Activated CD4-positive, CD25-positive, alpha-beta regulatory T cell treated with anti-CD3 and anti-CD28 coated beads, Interleukin-2, amount 50 U/mL, for 24 hours (primary cell): Measurements from ENCODE around the gene DCHS1.

Source experiments
- ATAC-seq, 2 donors: fragments of 150-1000 bp; cut with Tn5 transposase; one replicate each; pipeline ENCODE4 v1.10.0; 2021; ENCODE audit warnings: mild to moderate bottlenecking in 1 of 2, moderate library complexity in 1 of 2

Gene DCHS1

DNA sequence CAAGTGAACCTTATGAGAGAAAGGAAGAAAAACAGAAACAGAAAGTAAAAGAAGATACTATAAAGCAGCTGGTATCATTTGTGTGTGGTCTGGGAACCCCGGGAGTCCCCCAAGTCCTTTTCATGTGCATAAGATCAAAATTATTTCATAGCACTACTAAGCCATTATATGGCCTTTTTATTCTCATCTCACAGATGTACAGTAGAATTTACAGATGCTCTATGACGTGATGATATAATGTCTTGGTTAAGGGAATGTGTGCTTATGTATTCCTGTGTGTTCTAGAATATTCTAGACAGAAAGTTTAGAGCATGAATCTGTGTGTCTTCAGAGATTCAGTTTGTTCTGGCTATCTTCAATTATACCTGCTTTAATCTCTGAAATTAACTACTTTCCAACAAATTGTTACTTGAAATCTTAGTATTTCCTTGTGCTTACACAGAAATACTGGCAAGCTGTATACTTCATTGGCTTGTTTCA, 27.8 kb downstream of the DCHS1 start:
- ATAC-seq, result peak; percentile 69 to 84

DNA sequence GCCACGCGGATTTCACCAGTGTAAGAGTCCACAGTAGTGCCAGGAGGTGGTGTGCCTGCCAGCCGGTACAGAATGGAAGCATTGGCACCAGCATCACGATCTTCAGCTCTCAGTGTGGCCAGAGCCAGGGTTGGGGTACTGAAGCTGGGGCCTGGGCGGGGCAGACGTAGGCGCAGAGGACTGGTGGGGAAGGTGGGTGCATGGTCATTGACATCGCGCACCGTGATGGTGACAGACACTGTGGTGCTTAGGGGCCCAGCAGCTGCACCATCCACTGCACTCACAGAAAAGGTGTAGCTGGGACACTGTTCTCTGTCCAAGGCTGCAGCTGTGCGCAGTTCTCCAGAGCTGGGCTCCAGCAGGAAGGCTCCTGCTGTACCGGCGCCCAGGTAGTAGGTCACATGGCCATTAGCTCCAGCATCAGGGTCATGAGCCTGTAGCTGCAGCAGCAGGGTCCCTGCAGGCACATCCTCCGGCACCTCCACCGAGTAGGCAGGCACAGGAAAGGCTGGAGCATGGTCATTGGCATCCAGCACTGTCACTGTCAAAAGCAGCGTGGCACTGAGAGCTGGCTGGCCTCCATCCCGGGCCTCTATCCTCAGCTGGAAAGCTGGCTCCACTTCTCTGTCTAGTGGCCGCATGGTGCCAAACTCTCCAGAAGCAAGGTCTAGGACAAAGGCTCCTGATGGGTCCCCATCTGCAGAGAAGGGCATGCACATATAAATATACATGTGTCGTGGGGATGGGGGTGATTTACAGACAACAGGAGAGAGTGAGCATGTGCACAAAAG, 28.4 kb downstream of the DCHS1 start:
- ATAC-seq, result peak in 1 of 2 donors; percentile 5

DNA sequence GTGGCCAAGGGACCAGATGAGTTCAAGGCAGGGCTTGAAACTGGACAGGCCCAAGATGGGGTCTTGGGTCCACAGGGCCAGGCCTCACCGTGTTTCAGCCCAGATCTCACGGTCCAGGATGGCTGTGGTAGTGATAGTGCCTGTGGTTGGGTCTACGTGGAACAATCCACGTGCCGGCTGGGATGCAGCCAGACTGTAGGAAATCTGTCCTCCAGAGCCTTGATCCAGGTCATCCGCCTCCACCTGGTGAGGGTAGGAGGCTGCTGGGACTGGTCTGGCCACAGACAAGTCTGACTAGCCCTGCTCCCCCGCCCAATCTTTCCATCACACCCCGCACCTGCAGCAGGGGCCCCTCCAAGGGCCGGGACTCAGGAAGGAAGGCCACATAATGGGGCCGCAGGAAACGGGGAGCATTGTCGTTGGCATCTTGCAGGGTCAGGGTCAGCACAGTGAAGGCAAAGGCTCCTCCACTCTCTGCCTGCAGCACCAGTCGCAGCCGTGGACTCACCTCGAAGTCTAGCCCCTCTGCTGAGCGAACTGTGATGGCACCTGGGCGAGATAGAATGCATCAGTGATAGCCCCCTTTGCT, 29.7 kb downstream of the DCHS1 start:
- ATAC-seq, result no peak

DNA sequence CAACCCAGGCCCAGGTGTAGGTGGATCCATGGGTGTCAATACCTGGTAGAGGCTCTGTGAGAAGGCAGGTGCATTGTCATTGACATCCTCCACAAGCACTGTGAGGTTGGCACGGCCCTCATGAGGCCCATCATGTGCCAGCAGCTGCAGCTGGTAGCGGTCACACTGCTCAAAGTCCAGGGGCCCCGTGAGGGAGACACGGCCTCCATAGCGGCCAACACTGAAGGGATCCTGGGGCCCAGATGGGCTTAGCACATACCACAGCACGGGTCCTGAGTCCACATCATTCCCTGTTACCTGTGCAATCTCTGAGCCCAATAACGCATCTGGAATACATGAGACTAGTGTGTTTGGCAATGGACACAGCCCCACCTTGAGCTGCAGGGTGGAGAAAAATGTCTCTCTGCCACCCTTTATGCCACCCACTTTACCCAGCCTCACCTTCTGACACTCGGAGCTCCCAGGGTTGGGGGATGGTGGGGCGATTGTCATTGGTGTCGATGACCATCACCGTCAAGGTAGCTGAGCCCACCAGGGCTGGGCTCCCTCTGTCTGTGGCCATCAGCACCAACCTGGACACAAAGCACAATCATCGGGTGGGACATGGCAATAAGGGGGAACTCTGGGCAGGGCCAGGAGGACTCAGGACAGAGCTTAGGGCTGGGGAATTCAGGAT, 30.3 kb downstream of the DCHS1 start:
- ATAC-seq, result no peak

DNA sequence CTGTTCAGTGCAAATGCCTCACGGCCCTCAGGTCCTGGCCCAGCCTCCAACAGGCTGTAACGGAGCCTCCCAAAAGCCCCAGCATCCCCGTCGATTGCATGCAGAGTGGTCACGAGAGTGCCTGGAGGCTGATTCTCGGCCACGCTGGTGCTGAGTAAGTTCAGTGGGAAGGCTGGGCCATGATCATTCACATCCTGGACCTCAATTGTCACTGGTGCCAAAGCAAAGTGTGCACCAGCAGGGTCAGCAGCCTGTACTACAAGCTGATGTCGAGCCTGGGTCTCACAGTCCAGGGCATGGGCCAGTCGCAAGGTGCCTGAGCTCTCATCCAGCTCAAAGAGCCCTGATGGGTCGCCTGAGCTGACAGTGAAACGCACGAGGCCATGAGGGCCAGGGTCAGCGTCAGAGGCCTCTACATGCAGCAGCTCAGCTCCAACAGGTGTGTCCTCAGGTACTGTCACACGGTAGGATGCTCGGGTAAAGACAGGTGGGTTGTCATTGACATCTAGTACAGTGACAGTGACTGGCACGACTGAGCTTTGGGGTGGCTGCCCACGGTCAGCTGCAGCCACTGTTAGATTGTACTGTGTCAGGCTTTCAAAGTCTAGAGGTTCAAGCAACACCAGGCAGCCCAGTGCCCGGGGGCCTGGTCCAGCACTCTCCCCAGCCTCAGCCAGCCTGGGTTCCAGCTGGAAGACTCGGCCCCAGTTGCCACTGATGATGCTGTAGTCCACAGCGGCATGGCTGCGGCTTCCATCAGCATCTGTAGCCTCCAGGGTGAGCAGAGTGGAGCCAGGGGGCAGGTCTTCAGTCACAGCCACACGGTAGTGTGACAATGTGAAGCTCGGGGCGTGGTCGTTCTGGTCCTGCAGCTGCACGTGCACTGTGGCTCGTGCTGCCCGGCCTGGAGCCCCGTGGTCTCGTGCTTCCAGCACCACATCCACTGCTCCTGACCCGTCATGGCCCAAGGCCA, 31.9 kb downstream of the DCHS1 start:
- no peak for ATAC-seq

DNA sequence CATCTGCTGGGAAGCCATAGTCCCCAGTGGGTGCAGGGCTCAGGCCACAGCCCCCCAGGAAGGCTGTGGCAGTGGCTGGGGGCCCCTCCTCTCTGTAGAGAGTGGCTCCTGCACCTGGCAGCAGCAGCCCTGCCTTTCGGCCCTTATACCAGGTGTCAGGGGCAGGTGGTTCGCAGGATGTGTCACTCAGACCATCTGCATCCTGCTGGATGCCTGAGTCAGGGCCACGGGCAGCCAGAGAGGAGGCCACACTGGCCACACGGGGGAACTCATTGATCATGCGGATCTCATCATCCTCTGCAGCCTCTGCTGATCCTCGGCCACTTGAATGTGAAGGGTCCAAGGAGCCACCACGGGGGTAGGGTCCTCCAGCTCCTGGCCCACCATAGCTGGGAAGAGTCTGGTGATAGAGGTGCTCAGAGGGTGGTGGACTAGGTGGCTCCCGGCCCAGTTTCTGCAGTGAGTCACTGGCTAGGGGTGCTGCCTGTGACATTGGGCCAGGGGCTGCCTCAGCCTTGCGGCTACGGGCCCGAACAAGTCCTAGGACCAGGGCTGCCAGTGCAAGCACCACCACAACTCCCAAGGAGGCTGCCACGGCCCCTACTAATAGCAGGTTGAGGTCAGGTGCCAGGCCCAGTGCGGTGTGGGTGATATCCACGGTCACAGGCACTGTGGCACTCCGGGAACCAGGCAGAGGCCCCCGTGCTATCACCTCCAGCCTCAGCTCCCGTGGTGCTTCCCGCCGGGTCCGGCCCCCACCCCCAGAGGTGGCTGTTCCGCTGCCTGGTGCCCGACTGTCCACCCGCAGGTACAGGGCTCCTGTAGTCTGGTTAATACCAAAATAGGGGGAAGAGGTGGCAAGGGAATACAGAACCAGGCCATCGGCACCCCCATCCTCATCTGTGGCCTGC, 33.1 kb downstream of the DCHS1 start:
- no peak for ATAC-seq

DNA sequence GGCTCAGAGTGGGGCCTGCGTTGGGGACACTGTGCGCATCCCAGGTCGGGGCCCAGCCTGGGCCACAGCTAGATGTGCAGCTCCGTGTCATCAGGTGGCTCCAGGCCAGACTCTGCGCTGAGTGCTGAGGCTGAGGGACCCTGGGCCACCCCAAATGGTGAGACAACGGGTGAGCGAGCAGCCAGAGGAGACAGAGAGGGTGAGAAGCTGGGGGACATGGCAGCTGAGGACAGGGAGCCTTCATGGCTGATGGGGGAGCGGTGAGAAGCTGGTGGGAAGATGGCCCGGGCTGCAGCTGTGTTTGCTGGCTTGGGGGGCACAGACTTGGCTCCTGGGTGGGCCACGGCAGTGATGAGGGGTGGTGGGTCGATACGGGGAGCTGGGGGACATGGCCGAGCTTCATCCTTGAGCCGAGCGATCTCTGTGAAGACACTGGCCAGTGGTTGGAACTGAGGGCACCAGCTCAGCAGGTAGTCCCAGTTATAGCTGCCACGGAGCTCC, 33.8 kb downstream of the DCHS1 start:
- ATAC-seq, result no peak

DNA sequence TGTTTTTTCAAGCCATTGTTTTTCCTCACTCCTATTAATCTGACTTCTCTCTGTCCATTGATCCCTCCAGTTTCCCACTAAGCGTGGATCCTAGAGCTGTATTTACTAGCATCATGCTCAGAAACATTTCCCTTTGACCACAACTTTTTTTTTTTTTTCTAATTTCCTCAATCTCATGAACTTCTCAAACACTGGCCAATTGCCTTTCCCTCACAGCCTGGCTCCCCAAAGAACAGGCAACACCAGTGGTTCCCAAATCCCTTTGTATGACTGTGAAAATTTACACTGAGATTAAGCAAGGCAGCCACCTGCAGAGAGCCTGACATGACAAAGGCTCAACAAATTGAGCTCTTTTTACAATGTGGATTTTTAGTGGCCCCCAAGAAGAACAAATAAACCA, 35.0 kb downstream of the DCHS1 start:
- ATAC-seq, result no peak

DNA sequence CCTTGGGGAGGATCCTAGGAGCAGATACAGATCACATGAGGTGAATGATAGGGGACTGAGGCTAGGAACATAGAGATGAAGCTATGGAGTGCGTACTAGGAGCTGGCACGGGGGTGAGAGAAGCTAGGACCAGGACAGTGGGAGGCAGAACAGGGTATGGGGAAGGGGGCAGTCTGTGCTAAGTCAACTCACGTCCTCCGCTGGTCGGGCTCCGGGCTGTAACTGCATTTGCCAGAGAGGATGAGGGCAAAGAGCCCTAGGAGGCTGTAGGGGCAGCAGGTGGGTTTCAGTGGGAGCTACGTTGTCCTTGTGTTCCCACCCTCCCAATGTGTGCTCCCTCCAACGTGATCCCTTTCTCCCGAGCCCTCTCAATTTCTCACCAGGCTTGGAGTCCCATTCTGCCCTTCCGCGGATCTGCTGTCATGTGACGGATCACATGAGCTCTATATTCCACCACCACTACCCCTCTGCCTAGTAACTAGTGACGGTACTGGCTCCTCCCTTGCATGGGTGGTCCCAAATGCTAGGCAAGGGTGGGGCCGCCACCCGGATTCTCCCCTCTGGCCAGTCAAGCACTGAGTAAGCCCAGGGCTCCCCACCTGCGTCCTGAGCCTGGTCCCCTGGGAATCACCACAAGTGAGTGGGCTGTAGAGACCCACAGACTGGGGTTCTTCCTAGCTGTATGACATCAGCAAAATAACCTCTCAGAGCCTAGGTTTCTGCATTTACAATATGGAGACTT, 36.4 kb downstream of the DCHS1 start, which contains the start of gene TPP1:
TSS of gene TPP1 (minus strand) at position 419 of the 742 bp plus-strand sequence. CDS start at position 397, 22 bp downstream.
- ATAC-seq, result peak; percentile 94

DNA sequence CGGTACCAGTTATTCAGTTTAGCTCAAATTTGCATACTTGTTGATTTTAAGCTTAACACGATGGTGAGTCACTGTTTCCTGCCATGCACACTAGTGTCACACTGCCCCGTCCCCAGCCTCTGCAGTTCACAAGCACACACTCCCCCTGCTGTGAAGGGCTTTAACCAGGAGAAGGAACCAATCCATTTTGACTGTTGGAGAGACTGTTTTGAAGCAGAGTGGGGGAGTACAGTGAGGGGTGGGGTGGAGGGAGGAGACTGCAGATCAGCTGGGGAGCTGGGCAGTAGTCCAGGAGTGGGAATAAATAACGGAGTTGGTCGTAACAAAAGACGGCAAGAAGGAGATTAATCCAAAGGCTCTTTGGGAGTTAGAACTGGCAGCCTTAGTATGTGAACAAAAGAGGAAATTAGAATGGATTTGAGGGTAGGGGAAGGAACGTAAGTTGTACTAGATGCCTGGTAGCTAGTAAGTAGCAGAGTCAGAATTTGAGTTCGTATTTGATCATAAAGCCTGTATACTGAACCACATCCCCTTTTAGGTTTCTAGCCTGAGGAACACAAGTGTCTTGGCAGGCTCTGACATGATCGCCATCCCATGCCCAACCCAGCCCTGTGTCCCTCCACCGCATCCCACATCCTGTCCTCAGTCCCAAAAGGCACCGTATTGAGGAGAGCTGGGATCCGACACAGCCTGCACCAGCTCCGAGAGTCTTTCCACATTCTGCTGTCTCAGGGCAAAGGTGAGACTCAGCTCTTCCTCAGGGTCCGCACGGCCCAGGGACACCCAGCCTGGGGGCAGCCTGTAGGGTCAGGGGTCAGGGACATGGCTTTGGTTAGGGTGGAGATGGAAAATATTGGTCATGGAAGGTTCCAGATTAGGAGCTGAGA, 37.2 kb downstream of the DCHS1 start:
- peak; percentile 68 to 70 for ATAC-seq

DNA sequence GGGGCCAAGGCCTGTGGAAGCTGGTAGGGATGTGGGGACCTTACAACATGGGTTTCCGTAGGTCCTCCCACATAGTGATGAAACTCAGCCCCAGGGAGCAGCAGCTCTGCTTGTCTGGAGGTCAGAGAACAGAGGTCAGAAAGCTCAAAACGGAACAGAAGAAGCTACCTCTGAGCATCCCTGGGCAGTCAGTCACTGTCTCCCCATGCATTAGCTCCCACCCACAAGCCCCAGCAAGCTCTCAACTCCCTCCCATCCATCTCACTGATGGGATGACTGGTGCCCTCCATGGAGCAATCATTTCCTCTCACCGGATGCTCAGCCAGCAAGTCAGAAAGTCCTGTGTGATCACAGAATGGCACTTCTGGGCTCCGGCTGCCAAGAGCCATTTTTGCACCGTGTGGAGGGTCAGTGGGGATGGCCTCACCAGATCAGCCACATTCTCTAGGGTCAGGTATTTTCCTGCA, 38.3 kb downstream of the DCHS1 start:
- no peak for ATAC-seq

DNA sequence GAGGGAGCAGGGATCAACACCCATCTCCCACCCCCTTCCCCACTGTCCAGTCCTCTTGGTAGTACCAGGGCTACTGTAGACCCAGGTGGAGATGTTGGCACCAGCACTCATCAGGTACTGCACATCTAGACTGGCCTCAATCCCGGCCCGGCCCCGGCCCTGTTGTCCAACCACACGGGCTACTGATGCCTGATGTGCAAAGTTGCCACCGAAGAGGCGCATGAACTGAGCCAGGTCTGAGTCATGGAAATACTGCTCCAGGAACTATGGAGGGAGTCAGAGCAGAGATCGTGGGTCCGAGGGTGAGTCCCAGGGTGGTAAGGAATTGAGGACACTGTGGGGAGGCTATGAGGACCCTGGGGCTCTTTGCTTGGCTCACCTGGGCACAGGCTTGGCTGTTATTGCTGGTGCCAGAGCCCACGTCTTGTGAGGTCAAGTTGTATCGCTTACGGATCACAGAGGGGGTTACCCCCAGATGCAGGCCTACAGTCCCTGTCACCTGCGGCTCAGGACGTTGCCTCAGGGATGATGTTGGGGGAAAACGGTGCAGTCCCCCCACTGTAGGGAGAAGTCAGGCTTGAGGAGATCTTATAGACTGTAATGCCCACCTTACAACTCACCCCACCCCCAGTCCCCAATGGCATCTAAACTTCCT, 38.9 kb downstream of the DCHS1 start:
- ATAC-seq, result no peak

DNA sequence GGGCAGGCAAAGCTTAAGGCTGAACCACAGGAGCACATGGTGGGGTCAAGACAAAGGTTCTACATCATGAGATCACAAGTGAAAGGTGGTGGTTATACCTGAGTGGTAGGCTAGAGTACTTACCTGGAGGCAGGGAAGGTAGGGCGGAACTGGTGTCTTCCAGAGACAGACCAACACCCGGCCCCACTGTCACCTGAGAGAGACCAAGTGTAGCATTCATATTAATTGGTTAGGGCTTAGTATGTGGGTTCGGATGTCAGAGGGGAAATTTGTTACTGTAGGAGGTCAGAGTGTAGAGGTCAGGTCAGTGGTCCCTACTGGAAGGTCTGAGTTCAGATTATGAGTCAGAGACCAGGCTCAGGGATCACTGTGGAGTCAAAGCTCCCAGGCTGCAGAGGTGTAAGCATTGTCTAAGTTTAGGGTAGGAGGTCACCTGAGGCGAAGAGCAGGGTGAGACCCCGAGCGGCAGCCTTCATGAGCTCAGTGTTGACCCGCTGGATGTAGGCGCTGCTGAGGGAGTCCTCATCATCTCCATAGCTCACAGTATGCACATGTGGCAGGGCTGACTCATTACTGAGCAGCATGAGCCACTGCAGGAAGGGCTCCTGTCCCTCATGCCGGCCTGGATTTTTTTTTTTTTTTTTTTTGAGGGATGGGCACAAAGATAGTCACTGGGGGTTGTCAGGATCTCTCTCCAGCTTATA, 39.6 kb downstream of the DCHS1 start:
- ATAC-seq, result no peak

DNA sequence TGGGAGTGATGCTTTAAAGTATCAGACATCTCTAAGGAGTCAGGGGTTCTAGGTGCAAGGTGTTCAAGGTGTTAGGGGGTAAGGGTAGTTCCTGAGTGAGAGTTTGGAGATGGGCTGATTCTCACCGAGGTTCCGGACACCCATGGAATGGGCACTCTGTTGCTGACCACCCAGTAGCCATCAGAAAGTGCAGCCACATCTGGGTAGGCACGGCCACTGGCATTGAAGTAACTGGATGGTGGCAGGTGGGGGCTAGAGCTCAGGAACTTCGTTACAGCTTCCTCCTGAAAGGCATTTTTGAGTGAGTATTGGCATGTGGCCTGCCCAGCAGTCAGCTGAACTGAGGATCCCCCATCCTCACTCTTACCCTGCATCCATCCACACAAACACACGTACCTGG, 40.6 kb downstream of the DCHS1 start:
- ATAC-seq, result no peak

DNA sequence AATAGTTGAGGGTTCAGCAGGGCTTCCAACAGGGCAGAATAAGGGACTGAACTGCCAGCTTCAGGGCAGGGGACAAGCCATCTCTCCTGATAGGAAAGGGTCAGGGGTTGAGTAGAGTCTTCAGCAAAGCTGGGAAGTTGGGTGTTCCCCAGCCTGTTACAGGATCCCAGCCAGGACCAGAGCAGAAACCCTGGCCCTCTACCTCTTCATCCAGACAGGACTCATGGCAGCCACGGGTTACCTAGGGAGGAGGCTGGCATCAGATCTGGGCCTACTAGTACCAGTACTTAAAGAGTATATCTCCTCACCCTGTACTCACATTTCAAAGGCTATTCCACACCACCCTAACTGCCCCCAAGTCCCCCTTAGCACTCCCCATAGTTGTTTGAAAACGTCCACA, 41.2 kb downstream of the DCHS1 start:
- ATAC-seq, result no peak

DNA sequence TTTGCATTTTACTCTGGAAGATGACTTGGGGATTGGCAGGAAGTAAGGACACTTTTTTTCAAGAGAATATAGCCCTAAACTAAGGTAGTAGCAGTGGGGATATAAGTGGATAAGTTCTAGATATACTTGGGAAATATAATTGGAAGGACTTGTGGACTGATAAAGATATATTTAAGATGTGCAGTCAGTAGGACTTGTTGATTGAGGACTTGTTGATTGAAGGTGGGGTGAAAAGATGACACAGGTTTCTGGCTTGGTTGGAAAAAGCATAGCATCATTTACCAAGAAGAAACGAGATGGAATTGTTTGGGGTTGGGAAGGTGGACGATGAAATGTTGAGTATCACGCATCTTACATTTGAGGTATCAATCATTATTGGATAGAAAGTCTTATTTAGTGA, 42.1 kb downstream of the DCHS1 start:
- no peak for ATAC-seq

DNA sequence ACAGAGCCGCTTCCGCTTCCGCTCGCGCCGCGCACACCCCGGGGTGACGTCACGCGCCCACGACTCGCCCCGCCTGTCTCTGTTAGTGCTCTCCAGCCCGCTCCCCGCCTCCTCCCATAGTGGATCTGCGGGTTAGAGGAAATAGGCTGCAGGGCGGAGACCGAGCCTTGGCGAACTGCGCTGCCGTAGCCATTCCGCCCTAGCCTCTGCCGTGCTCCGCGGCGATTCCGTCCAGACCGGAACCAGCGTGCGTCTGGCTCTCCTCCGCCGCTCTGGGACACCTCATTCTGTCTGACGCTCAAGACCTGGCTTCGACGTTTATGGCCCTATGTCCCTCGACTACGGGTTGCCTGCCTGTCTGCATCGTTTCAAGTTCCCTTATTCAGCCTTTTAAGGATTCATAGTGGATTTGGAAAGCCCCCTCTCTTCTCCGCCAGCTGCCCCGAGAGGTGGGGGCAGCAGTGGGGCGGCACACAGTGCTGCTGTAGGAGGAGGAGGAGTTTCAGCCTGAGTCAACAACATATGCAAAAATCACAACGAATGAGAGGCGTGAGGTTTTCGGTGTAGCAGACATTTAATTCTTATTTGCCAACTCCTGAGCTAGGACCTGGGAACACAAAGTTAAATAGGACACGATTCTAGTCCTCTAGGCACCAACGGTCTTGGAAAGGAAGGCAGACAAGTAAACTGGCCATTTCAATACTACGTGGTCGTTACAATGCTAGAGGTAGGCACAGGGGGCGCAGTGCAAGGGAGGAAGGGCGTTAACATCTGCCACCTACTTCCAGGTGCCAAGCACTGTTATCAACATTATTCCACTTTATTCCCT, 43.2 kb downstream of the DCHS1 start, which contains the start of gene TAF10:
TSS of gene TAF10 (minus strand) at position 4 of the 829 bp plus-strand sequence. CDS start 27 bp downstream, outside the sequence.
- ATAC-seq, result peak; percentile 89 to 91
